Activated naive CD4-positive, alpha-beta T cell treated with anti-CD3 and anti-CD28 coated beads, Interleukin-2, amount 50 U/mL, for 16 hours (primary cell): Measurements from ENCODE around the gene CNGB1.
"Not testable (repeated sequence)": the region's sequence is repeated elsewhere in the genome, so short reads cannot be mapped to it uniquely, and the experiment has no call there.

Experiments
- DNase-seq: peaks from one replicate; pipeline ENCODE4 v3.0.0-alpha.2; 2020

Gene CNGB1

DNA sequence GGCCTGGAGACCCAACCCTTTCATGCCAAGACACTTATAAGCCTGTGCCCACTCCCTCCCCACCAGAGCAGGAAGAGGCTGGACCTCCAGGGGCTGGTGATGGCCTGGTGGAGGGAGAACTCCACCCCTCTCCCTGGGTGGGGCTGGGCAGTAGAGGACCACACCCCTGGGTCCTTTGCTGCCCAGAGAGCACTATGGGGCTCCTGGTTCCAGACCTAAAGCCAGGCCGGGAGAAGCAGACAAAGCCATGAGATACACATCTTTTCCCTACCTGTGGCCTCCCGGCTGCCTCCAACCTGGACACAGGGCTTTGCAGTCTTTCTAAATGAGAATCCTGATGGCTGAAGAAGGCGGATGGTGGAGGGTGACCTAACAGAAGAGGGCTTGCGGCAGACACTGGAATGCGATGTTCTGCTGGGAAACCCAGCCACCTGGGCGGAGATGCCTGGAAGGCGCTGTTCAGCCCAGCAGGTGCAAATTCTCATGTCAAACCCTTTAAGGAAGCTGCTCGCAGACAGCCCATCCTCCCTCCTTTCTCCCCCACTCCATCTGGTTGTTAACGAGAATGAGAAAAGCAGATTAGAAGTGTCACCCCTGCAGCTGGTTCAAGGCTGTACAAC is 124.7 kb downstream of the CNGB1 start:
- DNase-seq = no peak

DNA sequence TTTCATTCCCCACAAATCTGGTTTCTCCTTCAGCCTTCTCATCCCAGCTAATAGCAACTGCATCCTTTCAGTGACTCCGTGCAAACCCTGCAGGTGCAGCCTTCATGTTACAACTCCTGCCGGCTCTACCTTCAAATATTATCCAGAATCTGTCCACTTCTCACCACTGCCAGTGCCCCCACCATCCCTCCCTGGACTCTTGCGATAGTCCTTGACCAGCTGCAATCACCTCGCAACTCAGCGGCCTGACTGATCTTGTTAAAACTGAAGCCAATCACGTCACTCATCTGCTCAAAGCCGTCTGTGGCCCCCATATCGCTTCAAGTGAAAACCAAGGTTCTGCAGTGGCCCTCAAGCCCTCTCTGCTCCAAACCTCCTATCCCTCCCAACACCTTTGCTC is 125.8 kb downstream of the CNGB1 start:
- no peak for DNase-seq

DNA sequence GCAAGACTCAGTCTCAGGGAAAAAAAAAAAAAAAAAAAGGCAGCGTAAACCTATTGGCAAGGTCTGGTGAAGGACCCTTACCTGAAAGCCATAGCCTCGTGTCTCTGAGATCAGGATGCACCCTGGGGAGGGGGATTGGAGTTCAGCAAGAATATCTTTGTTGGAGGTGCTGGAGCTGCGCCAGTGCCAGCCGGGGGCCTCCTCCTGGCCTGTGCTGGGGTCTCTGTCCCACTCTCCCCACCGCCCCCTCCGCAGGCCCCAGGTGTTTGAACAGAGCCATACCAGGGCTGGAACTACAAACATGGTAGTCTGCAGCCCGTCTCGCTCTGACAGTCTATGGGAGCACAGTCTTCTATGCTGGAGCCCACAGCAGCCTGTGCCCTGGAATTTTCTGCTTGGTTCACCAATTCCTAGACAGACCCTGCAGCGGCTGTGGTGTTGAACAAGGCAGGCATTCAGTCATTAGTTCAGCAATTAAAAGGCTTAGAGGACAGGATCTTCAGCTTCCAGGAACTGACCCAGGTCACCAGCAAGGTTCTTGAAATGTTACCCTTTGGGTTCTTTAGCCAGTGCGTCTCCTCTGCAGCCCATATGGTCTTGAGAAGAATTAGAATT is 126.4 kb downstream of the CNGB1 start:
- no peak for DNase-seq

DNA sequence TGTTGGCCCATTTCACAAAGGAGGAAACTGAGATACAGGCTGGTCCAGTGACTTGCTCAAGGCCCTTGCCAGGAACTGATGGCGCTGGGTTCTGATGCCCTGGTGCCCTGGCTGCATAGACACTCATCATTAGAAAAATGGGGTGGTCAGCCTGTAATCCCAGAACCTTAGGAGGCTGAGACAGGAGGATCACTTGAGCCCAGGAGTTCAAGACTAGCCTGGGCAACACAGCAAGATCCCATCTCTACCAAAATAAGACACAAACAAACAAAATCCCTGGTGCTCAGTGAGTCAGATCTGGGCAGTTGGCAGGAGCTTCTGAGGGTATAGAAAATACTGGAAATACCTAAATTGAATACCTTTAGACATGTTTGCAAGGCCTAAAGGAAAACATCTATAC is 127.5 kb downstream of the CNGB1 start:
- DNase-seq = no peak

DNA sequence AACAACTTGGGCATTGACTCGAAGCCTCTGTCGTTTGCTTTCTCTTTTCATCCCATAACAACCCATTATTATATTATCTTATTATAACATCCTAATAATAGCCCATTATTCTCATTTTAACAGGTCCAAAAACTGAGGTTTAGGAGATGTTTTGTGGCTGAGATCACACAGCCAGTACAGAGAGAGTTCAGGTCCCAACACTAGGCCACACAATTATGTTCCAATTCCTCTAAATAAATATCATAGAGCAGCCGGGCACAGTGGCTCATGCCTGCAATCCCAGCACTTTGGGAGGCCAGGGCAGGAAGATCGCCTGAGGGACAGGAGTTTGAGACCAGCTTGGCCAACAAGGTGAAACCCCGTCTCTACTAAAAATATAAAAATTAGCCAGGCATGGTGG is 128.3 kb downstream of the CNGB1 start:
- DNase-seq = no peak

DNA sequence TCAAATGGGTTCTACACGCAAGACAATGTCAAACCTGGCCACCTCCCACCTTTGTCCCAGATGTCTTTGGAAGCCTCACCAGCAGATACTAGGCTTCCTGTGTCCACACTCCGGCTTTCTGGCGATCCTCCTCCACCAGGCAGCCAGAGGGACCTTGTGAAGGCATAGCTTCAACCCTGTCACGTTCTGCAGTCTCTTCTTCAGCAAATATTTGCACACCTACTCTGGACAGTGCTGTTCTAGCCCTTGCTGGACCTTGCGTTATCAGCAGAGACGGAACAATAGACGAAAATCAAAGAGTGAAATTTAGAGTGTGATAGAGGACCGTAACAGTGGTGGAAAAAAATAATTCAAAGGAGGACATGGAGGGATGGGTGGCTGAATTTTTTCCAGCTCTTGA is 130.1 kb downstream of the CNGB1 start:
- DNase-seq = no peak

DNA sequence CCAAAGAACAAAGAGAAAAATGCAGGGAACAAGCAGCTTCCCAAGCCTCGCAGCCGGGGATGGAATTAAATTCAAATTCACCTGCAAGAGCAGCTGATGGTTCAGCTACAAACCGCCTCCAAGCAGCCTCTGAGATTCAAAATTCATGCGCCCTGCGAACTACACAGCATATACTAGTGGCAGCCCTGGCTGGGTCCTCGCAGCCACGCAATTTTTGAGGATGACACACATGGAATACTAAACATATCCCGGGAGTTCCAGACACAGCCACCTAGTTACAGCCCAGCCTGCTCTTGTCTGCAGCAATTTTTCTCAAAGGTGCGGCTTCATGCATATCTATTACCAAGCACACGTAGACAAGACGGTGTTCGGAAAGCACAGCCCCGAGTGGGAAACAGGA is 132.8 kb downstream of the CNGB1 start:
- no peak for DNase-seq

DNA sequence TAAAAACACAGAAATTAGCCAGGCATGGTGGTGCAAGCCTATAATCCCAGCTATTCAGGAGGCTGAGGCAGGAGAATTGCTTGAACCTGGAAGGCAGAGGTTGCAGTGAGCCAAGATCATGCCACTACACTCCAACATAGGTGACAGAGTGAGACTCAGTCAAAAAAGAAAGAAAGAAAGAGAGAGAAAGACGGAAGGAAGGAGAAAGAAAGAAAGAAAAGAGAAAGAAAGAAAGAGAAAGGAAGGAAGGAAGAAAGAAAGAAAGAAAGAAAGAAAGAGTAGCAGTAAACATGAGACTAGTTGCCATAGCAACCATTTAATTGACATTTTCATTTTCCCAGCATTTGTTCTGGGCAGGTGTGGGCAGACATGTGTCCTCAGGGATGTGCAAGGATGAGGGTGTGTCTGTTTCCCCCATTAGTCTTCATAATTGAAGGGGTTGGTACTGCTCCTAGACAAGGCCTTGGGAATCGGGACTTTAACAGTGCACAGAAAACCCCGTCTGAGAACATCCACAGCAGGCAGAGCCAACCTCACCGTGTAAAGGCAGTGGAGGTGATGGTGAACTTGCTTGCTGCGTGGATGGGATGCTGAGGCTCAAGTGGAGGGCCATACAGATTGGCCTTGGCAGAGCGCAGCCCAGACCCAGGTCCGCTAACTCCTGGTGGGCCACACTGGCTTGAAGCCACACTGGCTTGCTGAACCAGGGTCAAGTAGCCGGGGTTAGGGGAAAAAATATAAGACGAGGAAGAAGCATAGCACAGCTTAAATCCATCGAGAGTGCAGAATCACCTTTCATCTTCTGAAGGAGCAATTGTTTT is 133.4 kb downstream of the CNGB1 start:
- no peak for DNase-seq

DNA sequence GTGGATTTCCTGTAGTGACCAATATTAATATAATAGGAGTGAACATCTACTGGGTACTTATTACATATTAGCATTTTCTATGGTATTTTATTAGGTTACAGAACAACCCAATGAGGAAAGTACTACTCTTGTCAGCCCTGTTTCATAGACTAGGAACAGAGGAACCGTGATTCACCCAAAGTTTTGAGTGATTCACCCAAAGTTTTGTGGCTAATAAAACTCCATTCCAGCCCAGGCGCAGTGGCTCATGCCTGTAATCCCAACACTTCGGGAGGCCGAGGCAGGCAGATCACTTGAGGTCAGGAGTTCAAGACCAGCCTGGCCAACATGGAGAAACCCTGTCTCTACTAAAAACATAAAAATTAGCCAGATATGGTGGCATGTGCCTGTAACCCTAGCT is 135.5 kb downstream of the CNGB1 start:
- DNase-seq = not testable (repeated sequence)

DNA sequence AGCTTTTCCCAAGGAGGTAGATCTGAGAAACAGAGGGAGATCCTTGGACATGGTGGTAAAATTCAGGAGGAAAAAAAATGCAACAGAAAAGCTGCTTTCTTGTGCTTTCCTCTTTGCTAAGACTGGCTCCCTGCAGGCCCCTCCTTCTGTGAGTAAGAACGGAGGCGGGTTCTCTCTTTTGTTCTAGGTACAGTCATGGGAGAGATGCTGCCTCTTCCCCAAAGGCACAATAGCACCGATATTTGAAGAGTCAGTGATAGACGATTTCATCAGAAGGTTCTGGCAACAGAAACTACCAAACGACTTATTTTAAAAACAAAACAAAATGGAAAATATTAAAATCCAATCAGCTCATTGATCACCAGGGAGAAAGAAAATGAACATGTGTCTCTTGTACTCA is 136.0 kb downstream of the CNGB1 start:
- no peak for DNase-seq
